Caco-2 (cell line): ENCODE measurements around the gene DCX. TPM values are rescaled to one million over a fixed set of nuclear protein-coding genes. Genes with fewer than 3 reads are reported as not detected.

Experiments used
- BruUV-seq: library from RNA; stranded (reverse); fragments of 400-500 nt; replicated peaks from 2 replicates; lab custom pipeline; 2021; lab: Mats Ljungman, UMichigan
- CTCF ChIA-PET: fragments of 300-600 bp; sonication (Branson Sonifier 250); formaldehyde crosslinking; loops from one replicate; lab custom pipeline; 2022; ENCODE audit warnings: antibody characterized with exemption; lab: Charles Lee
- POLR2A ChIA-PET: fragments of 300-600 bp; sonication (Branson Sonifier 250); formaldehyde crosslinking; loops from one replicate; lab custom pipeline; 2022; ENCODE audit warnings: antibody characterized with exemption; lab: Charles Lee
- DNase-seq, 2 experiments: peaks; one replicate each; pipeline versions ENCODE4 v3.0.0 to v3.0.0-alpha.2; 2020 to 2022
- H3K27me3 ChIP-seq: replicated peaks from 2 replicates; pipeline ENCODE4 v1.6.0; 2011; ENCODE audit warnings: low read length; ENCODE audit not compliant: control insufficient read depth, insufficient read depth
- H3K36me3 ChIP-seq: 2 replicates; pipeline ENCODE4 v1.5.1; 2011; ENCODE audit warnings: low read length; ENCODE audit not compliant: control insufficient read depth, insufficient read depth
- H3K4me1 ChIP-seq: fragments of 250-450 bp; sonication (Bioruptor Pico); 2 replicates; pipeline ENCODE4 v1.5.1; 2020; ENCODE audit warnings: mild to moderate bottlenecking
- H3K4me3 ChIP-seq: 2 replicates; pipeline ENCODE4 v1.5.1; 2011; ENCODE audit warnings: low read depth, mild to moderate bottlenecking, control low read depth, low read length
- H3K9me3 ChIP-seq: fragments of 250-450 bp; sonication (Bioruptor Pico); 2 replicates; pipeline ENCODE4 v1.5.1; 2020; ENCODE audit warnings: mild to moderate bottlenecking, moderate library complexity
- H3K27ac Mint-ChIP-seq: one replicate; pipeline ENCODE4 v1.8.0; 2022; ENCODE audit warnings: mixed read lengths; ENCODE audit not compliant: unreplicated experiment
- H3K27me3 Mint-ChIP-seq: one replicate; pipeline ENCODE4 v1.8.0; 2022; ENCODE audit warnings: mixed read lengths; ENCODE audit not compliant: insufficient read depth, unreplicated experiment
- H3K36me3 Mint-ChIP-seq: one replicate; pipeline ENCODE4 v1.8.0; 2022; ENCODE audit warnings: mild to moderate bottlenecking, mixed read lengths; ENCODE audit not compliant: insufficient read depth, unreplicated experiment
- H3K4me1 Mint-ChIP-seq: one replicate; pipeline ENCODE4 v1.8.0; 2022; ENCODE audit warnings: low read depth, mixed read lengths; ENCODE audit not compliant: unreplicated experiment
- H3K4me3 Mint-ChIP-seq: one replicate; pipeline ENCODE4 v1.8.0; 2022; ENCODE audit warnings: mild to moderate bottlenecking, moderate library complexity, mixed read lengths; ENCODE audit not compliant: unreplicated experiment
- H3K9me3 Mint-ChIP-seq: one replicate; pipeline ENCODE4 v1.8.0; 2022; ENCODE audit warnings: mixed read lengths; ENCODE audit not compliant: unreplicated experiment
- intact Hi-C: fragments of 100-400 bp; cut with micrococcal nuclease; formaldehyde crosslinking; loops from one replicate; pipeline ENCODE4 v1.10.0; 2022; ENCODE audit not compliant: unreplicated experiment
- total RNA-seq: library from RNA; stranded (reverse); gene quantifications from 2 replicates; pipeline ENCODE4 v1.2.3, GENCODE V29; 2022
- TF ChIP-seq, protein P1 (sequence below), 2 experiments: fragments of 200-600 bp in 1 of 2; IDR thresholded peaks; 1 replicate in 1 of 2; 2 replicates in 1 of 2; pipeline versions ENCODE4 v1.5.1 to v1.8.0; 2011 to 2022; ENCODE audit warnings: antibody characterized with exemption in 1 of 2, control low read depth in 1 of 2, inconsistent platforms in 1 of 2, low read depth in 1 of 2, low read length in 1 of 2, mild to moderate bottlenecking in 1 of 2, moderate library complexity in 1 of 2; ENCODE audit not compliant: insufficient read depth in 1 of 2, severe bottlenecking in 1 of 2, unreplicated experiment in 1 of 2

Gene DCX
- total RNA-seq, 1 experiment from 2014 or later = not detected

DNA sequence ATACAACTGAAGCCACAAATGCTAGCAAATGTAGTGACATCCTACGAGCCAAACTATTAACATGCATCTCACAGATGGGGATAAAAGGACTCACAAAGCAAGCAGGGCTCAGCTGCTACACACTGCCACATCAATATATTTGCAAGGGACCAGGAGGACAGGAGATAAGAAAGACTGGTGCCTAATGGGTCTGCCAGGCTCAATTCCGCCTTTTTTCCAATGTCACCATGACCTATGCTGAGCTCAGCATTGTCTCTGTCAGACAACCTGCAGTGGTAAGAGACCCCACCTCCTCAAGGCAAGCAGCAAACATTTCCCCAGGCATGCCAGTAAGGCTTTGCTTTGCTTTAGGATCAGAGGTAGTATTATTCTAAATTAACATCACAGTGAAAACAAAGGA is 435 bp downstream of the DCX start:
- intact Hi-C loops = no loop called here
- H3K36me3 ChIP-seq = no peaks in the 10 kb centered on the region
- H3K4me3 ChIP-seq = no peak overlapping the region
- POLR2A ChIA-PET = no interaction called here
- CTCF ChIA-PET = no interaction called here
- DNase-seq = no peak
- H3K27me3 ChIP-seq = no peaks in the 10 kb centered on the region
- Mint-ChIP-seq H3K9me3 (no peaks in the 10 kb centered on the region), H3K4me1 (no peaks in the 10 kb centered on the region), H3K27ac (no peak overlapping the region), H3K27me3 (peaks cover 8% of the 10 kb centered on the region), H3K4me3 (no peak overlapping the region), H3K36me3 (no peaks in the 10 kb centered on the region)
- H3K9me3 ChIP-seq = no peaks in the 10 kb centered on the region
- no peaks in the 10 kb centered on the region for H3K4me1 ChIP-seq
- no TSS peak for BruUV-seq
- TF ChIP-seq, protein P1, sequence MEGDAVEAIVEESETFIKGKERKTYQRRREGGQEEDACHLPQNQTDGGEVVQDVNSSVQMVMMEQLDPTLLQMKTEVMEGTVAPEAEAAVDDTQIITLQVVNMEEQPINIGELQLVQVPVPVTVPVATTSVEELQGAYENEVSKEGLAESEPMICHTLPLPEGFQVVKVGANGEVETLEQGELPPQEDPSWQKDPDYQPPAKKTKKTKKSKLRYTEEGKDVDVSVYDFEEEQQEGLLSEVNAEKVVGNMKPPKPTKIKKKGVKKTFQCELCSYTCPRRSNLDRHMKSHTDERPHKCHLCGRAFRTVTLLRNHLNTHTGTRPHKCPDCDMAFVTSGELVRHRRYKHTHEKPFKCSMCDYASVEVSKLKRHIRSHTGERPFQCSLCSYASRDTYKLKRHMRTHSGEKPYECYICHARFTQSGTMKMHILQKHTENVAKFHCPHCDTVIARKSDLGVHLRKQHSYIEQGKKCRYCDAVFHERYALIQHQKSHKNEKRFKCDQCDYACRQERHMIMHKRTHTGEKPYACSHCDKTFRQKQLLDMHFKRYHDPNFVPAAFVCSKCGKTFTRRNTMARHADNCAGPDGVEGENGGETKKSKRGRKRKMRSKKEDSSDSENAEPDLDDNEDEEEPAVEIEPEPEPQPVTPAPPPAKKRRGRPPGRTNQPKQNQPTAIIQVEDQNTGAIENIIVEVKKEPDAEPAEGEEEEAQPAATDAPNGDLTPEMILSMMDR (IDR thresholded peaks at IDR 0.05; ENCODE audit: insufficient read depth in 1 of 2, low read depth in 1 of 2, low read length in 1 of 2, severe bottlenecking in 1 of 2, unreplicated experiment in 1 of 2) = no peak

DNA sequence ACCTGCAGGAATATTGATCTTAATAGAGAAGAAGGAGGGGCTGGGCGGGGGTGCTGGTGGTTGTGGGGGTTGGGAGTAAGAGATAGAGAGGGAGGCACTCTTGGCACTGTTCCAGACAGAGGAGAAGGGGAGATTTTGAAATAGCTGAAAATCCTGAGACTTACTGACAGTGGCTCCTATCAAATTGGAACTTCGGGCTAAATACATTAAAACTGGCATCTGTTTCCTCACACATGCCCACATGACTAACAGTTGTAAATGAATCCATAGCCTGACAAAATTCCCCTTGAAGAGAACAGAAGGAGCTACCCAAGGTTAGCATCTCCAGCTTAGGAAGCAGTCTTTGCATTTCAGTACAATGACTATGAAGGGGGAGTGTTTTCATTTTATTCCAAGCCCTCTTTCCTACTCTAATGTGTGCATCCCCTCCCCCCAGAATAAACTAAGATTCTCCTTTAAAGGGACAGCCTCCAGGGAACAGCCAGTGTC is 1.4 kb downstream of the DCX start:
- no peak for DNase-seq
- Mint-ChIP-seq H3K4me3 (no peak overlapping the region), H3K4me1 (no peaks in the 10 kb centered on the region), H3K36me3 (no peaks in the 10 kb centered on the region), H3K27ac (no peak overlapping the region), H3K9me3 (no peaks in the 10 kb centered on the region), H3K27me3 (peaks cover 6% of the 10 kb centered on the region)
- H3K4me1 ChIP-seq = no peaks in the 10 kb centered on the region
- BruUV-seq = no TSS peak
- no peaks in the 10 kb centered on the region for H3K27me3 ChIP-seq
- POLR2A ChIA-PET = no interaction called here
- no peaks in the 10 kb centered on the region for H3K9me3 ChIP-seq
- no peak overlapping the region for H3K4me3 ChIP-seq
- H3K36me3 ChIP-seq = no peaks in the 10 kb centered on the region
- intact Hi-C loops = no loop called here
- TF ChIP-seq, protein P1 (IDR thresholded peaks at IDR 0.05; ENCODE audit: insufficient read depth in 1 of 2, low read depth in 1 of 2, low read length in 1 of 2, severe bottlenecking in 1 of 2, unreplicated experiment in 1 of 2) = no peak
- CTCF ChIA-PET = no interaction called here

DNA sequence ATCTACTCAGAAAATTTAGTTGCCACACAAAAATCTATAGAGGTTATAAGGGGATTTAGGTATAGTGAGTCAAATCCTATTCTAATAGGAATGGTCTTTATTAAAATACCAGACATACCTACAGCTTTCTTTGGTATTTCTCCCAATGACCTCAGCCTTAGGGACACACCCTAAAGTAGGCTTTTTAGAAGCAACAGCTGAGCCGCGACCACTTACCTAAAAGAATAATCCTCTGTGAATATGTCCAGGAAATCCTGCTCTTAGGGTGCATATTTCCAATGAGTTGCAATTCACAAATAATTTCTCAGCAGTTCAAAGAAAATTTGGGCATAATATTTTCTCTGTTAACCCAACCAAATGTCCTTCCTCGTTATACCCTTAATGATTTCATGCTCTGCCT is 2.7 kb downstream of the DCX start:
- no peak for DNase-seq
- Histone ChIP-seq H3K4me1 (no peaks in the 10 kb centered on the region), H3K9me3 (no peaks in the 10 kb centered on the region), H3K4me3 (no peak overlapping the region), H3K36me3 (no peaks in the 10 kb centered on the region), H3K27me3 (no peaks in the 10 kb centered on the region)
- Mint-ChIP-seq H3K36me3 (no peaks in the 10 kb centered on the region), H3K27me3 (peaks cover 6% of the 10 kb centered on the region), H3K9me3 (no peaks in the 10 kb centered on the region), H3K4me1 (no peaks in the 10 kb centered on the region), H3K27ac (no peak overlapping the region), H3K4me3 (no peak overlapping the region)
- BruUV-seq = no TSS peak
- ChIA-PET POLR2A (no interaction called here), CTCF (no interaction called here)
- TF ChIP-seq, protein P1 (IDR thresholded peaks at IDR 0.05; ENCODE audit: insufficient read depth in 1 of 2, low read depth in 1 of 2, low read length in 1 of 2, severe bottlenecking in 1 of 2, unreplicated experiment in 1 of 2) = no peak
- intact Hi-C loops = no loop called here
